GM18519 (cell line): ENCODE data around the gene SH3TC1.

Experiments used
- ATAC-seq: cut with Tn5 transposase; IDR thresholded peaks from one replicate; pipeline ENCODE4 v1.9.1; 2021; ENCODE audit warnings: mild to moderate bottlenecking, moderate library complexity; ENCODE audit not compliant: unreplicated experiment, low FRiP score

Gene SH3TC1

DNA sequence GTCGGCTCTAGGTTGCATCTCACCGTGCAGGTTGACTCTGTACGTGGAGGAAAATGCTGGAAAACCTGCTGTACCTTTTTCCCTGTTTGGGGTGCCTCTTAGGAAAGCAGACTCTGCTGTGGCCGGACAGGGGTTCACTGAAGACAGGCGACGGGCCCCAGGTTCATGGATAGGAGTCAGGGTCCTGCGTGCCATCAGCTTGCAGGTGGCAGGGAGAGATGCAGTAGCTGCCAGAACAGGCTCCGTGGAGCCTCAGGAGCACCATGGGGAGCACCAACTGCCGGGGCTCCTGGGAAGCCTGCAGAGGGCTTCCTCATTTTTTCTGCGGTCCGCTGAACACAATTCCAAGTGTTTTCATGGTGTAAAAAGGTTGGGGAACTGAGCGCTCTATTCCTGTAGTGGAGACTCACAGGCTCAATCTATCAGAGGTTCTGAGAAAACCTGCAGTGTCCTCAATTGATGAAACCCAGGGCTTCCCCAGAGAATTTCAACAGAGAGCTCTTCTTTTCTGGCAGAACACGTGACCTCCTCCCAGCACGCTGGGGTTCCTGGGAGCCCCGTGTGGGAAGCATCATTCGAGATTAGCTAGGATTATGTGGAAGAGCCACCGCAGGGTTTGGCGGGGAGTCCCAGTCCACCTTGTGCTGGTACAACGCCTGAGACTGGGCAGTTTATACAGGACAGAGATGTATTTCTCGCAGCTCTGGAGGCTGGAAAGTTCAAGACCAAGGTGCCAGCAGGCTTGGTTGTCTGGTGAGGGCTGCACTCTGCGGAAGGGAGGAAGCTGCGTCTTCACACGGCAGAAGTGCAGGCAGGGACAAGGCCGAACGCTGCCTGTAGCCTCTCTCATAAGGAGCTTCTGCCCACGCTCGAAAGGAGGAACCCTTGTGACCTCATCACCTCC lies 72.1 kb downstream of the SH3TC1 start:
- ATAC-seq = no peak

DNA sequence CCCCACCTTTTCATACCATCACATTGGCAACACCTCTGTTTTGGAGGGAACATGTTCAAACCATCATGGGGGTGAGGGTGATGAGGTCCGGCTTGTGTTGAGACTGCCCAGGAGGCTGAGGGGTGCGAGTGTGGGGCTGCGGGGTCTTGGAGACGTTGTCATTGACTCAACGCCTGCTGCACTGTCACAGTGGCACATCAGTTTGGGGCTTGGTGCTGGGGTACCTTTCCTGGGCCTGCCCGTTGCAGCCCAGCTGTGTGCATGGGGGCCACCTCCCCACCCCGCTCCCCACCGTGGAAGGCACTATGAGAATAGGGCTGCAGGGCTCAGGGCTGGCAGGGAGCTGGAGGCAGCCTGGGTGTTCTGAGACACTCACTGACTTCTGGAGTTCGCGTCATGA lies 72.7 kb downstream of the SH3TC1 start:
- ATAC-seq = no peak

DNA sequence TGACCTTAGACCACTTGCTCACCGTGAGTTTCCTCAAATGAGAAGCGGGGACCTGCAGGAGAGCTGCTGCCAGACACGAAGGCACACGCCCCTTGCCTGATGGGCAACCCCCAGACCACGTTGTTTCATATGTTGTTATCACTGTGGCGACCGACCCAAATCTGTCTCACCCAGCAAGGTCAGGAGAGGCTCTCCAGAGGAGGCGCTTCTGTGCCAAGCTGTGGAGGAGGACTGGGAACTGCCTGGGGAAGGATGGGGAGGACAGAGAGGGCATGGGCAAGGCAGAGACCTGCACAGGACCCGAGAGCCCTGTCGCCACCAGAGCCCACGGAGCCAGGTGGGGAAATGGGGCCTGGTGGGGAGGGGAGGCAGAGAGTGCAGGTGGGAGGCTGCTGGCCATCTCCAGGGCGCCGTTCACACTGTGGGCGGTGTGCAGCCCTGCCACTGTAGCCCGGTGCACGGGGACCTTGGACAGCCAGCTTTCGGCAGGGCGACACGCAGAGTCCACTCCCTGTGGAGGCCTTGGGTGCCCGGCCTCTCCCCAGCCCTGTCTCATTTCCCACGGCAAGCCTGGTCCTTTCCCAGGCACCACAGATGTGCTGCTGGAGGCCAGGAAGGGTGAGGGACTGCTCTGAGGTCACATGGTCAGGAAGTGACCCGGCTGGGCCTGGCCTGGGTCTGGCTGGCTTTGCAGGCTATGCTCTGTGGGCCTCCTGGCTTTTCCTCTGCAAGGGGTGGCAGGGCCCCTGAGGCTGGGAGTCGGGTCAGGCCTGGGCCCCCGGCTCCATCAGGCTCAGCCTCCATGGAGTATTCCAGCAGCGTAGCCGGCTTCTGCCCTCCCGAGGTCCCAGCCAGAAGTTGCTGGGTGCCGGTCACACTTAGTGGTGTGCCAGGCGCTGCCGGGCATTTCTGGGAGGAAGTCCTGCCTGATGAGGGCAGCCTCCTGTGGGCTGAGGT lies 73.7 kb downstream of the SH3TC1 start:
- ATAC-seq = no peak

DNA sequence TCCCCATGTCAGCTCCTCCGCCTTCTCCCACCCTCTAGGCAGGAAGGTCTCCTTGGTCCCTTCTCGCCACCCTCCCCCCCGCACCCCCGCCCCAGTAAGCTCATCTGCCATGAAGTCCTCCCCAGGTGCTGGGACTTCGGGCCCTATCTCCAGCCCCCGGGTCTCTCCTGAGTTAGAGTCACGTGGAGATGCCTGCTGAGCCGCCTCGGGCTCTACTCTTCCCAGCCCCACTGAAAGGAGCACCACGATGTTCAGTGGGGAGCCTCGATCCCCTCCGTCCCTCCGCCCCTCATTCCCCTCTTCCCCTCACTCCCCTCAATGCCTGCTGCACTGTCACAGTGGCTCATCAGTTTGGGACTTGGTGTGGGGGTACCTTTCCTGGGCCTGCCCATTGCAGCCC lies 74.4 kb downstream of the SH3TC1 start:
- ATAC-seq = no peak

DNA sequence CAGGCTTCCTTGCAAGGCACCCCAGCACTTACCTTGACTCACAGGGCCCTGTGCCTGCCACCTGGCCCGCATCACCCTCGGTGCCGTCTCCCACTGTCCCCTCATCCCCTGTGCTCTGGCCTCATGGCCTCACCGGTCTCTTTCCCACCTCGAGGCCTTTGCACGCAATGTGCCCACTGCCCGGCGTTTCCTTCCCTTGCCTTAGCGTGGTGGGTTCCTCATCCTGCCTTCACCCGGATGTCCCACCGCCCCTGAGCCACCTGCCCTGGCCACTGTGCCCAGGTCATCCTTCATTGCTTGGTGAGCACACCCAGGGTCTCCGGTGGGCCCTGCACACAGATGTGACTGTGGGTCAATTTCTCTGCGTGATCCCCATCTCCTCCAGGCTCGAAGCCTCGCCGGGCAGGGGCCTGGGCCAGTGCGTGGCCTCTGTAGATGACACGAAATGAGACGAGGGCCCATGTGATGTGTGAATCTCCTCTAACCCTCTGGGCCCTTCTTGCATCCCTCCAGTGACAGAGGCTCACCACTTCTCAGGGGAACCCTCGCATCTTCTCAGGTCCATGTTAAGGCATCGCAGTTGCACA lies 75.1 kb downstream of the SH3TC1 start:
- ATAC-seq = no peak

DNA sequence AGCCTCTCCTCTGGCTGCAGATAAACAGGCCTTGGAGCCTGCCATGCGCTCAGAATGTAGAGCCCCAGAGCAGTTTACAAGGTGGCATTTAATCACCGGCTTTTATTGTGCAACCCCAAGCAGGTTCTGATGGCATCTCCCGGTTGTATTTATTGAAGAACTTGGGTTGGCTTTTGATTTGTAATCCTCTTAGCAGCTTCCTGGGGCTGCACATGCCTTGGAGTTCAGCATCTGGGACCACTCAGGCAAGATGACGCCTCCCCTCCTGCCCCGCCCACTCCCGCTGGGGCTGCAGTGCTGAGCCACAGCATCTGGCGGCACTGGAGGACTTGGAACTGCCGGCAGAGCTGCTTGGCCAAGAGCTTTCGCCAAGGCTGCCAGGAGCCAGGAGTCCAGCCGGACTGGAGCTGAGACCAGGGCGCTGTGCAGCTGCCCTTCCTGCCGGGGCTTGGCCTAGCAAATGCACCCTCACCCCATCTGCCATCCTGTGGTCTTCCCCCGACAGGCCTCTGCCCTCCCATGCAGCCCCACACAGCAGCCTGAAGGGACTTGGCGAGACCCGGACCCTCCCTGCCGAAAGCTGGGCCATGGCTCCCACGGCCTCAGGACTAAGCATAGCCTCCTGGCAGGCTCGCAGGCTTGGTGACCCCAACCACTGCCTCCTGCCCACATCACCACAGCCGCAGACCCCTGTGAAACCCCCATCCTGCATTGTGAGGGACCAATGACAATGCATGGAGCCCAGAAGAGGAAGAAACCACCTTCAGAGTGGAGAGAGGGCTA lies 75.9 kb downstream of the SH3TC1 start:
- no peak for ATAC-seq

DNA sequence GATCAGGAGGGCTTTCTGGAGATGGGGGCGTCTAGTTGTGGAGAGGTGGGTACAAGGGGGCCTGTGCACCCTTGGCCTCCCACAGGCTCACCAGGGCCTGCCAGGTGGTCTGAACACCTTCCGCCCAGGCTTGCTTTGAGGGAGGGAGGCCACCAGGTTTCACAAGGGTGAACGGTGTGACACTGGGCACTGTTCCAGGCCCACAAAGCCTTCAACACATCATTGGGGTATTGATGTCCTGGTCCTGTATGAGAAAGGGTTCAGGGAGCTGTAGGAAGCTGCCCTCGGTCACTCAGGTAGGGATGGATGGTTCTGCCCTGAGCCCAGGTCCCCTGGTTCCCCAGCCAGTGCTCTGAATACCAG lies 76.4 kb downstream of the SH3TC1 start:
- ATAC-seq = no peak

DNA sequence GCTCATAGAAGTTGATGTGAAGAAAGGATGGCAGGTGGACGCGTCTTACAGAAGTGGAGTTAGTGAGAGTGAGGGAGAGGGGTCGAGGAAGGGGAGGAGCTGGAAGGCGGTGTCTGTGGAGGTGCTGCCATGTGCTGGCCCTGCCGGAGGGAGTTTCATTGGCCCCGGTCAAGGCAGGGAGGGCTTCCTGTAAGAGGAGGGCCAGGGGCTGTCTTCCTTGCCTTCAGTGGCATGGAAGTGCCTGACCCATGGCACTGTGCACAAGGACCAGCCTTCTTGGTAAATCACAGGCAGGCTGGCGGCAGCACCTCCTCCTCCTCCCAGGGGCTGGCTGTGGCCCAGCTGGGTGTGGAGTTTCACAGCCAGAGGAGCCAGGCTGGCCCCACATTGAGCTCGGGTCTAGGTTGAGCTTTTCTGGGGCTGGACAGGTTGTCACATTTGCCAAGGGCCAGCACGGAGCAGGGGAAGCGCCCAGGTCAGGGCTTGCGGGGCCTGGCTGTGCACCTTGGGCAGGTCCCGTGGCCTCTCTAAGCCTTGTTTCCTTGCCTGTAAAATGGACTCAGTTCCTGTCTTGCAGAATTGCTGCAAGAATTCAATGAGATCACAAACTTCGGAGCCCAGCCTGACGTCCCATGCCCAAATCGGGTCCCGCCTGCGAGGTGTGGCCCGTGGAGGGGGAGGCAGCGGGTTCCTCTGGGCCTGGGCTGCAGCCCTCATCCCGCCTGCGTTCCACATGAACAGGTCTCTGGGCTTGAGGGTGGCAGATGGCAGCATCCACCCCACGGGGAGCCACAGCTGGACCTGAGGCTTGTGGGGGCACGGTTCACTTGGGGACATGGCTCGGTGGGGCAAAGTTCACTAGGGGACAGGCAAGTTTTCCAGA lies 77.5 kb downstream of the SH3TC1 start:
- ATAC-seq = no peak

DNA sequence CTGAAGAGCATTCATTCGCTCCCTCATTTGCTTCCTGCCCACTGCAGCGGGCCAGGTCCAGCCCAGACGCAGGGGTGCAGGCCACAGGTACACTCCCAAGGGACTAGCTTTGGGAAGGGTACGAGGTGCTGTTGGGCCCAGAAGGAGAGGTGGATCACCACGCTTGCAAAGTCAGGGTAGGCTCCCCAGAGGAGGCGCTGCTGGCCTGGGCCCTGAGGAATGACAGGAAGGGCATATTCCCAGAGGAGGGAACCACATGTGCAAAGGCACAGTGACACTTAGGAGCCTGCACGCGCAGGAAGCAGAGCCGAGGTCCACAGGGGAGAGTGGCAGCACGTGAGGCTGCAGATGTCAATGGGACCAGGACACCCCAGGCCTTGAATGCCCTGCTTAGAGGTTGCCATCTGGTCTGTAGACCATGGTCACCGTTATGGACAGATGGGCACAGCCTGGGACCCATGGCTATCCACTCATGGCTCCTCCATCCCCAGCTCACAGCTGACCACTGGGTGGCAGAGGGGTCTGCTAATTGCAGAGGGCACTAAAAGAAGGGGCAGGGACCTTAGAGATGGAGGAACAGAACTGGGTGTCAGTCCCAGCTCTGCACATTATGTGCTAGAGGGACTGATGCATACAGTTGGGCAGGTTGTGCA lies 78.4 kb downstream of the SH3TC1 start:
- ATAC-seq = no peak

DNA sequence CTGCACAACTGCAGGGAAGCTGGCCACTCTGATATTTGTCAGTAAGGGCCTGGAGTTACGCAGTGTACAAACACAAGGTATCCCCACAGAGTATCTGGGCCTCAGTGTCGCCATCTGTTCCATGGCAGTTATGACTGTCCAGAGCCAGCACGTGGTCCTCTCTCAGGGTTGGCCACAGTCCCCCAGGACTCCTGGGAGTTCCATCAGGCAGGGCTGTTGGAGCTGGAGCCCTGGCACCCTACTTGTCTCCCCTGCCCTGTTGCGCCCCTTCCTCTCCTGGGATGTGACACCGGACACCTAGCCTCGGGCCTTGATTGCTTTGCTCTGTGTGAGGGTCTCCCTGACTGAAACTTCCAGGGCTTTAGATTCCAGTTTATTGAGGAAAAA lies 78.9 kb downstream of the SH3TC1 start:
- no peak for ATAC-seq

DNA sequence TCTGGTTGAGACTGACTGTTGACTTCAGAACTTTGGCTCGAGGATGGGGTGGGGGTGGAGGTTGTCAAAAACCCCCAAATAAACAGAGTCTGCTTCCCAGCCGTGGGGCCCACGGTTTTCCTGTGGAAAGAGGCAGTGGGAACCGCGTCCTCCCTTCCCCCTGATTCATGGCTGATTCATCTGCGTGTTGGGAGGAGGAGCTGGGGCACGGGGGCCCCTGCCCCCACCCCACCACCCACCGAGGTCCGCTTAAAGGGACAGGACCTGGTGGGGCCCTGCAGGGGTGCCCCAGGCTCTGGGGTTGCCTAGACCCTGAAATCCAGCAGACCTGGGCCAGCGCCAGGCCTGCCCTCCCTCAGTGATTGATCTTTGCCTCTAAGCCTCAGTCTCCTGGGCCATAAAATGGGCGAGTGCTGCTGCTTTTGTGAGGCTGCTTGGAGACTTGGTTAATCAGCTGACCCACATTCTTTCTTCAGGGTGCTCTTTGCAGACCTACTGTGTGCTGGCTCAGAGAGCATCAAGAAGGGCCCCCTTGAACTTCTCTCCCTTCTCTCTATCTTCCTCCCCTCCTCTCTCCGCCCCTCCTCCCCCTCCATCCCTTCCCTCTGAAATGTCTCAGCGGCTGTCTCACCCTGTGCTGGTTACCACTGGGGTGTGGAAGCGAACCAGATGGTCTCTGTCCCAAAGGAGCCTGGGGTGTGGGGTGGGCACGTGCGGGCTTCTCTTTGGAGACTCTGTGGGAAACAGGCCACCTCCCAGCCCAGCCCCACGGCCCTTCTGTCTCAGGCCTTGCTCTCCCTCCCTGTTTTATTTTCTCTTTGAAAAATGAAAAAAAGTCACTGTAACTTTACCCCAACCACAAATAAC lies 79.6 kb downstream of the SH3TC1 start:
- no peak for ATAC-seq

DNA sequence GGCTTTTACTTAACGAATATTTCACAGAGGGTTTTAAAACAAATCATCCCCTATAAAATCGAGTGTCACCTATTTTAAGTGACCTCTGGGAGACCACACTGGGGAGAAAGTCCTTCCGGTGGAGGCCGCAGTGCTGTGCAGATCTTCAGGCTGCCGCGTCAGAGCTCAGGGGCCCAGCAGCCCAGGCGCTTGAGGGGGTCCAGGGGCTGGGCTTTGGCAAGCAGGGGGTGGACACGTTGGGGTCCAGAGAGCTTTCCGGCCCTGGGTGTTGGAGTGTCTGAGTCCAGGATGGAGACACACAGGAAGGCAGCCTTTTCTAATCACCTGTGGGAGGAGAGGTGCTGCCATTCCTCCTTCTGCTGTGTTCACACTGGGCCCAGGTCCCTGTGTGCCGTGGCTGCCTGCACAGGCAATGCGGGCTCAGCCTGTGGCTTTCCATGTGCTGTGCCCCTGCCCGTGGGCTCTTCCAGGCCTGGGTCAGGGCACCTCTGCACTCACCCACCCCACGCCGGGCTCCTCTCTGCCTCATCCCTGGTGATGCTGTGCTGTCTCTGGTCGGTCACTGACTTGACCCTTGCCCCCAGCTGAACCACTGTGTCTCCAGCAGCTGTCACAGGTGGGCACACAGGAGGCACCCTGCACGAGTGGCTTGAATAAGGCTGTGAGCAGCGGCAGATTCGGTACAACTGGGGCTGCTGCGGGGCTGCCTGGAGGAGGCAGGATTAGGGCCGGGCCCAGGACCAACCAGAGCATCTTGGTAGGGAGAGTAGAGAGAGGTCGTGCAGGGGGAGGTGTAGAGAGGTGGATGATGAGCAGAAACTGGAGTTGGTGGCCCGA lies 80.4 kb downstream of the SH3TC1 start:
- ATAC-seq = no peak

DNA sequence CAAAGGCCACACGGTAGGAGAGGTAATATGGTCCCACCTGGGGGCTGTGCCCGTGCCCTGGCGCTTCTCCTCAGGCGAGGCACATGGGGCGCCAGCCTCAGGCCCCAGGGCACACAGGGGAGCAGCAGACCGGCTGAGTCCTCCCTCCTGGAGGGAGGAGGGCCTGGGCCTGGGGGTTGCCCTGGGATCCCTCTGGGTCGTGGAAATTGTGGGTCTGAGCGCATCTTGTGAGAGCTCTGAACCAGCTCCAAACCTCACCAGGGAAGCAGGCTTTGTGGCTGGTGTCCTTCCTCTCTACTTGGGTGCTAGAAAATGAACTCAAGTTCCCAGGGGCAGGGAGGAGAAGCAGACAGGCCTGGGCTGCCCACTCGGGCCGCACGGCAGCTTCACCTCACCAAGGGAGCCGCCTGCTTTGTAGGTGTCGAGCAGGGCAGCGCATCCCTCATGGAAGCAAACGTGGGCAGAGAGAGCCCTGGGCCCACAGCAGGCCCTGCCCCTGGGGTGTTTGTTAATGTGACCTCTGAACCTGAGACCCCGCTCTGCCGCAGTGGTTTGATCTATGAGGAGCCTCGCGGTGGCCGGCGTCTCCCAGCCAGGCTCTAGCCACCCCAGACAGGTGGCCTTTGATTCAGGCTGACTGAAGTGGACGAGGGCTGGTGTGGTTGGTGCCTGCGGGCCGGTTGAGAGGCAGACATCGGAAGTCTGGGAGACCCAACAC lies 81.2 kb downstream of the SH3TC1 start:
- no peak for ATAC-seq

DNA sequence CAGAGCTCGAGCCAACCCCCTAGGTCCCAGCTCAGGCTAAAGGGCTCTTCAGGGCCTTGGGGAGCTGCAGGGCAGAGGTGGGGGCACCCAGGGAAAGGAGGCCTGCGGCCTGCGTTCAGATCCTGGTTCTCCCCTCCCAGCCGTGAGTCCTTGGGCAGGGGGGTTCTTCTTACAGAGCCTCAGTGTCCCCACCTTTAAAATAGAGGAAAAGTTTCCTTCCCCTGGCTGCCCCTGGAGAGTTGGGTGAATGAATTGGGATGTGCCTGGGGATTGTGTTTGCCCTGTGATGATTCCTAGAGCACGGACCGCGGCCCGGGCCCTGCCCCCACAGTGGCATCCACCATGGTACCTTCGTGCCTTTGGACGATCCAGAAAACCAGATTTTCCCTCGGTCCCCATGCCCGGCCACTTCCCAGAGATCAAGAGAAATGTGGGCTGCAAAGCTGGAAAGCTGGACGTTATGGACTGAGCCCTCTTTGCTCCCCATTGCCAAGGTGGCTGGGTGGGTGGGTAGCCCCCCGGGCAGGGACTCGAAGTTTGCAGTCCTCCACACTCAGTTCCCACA lies 81.9 kb downstream of the SH3TC1 start:
- ATAC-seq = no peak

DNA sequence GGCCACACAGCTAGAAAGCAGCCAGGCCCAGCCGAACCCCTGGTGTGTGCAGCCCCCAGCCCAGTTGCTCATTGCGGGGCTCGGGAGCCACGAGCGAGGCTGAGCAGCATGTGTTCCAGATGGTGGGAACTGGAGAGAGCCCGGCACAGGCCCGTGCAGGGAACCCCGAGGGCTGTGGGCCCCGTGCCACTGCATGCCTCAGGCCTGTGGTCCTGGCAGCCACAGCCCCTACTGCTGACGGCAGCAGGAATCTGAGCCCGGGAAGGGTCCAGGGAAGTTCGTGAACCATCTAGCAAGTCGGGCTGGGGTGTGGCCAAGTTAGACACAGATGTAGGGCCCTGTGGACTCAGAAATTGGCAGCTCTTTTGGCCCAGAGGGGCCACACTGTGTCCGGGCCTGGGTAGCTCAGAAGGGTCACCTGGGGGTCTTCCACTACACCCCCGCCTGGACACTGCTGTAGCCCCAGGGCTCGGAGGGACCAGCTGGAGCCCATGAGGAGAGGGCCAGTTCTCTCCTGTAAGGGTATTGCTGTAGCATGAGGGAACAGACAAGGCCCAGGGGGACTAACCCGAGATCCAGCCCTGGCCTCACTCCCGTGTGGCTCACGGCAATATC lies 82.5 kb downstream of the SH3TC1 start:
- ATAC-seq = no peak

DNA sequence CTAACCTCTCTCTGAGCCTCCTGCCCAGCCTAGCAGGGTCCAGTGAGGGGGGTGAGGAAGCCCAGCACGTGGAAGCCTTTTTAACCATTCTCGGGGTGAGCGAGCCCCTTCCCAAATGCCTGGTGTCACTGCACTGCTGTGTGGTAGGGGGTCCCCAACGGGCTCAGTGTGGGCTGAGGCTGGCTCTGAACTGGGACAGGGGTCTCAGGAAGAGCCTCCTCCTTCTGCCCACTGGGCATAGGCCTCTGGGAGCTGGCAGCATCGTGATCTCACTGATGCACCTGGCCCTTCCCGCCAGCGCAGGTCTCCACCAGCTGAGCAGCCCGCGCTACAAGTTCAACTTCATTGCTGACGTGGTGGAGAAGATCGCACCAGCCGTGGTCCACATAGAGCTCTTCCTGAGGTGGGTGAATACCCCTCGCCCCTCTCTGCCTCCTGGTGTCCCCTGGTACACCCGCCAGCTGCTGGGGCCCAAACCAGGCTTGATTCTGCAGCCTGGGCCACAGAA lies 83.1 kb downstream of the SH3TC1 start:
- no peak for ATAC-seq
